K562 (cell line): ENCODE measurements around the gene NUDT1.

Source experiments
- CTCF ChIP-seq, 3 experiments: IDR thresholded peaks in 2 of 3; conservative IDR thresholded peaks in 1 of 3; 2 replicates each; pipeline ENCODE4 v1.5.1; 2011 to 2012; ENCODE audit warnings: low read length in 3 of 3, mild to moderate bottlenecking in 3 of 3, control low read depth in 2 of 3, improper control_type of control experiment in 1 of 3, inconsistent platforms in 1 of 3, low read depth in 1 of 3, mixed read lengths in 1 of 3, moderate library complexity in 1 of 3; ENCODE audit not compliant: insufficient read depth in 2 of 3
- EZH2 ChIP-seq: IDR thresholded peaks from 2 replicates; pipeline ENCODE4 v1.6.1; 2012; ENCODE audit warnings: low read depth, mild to moderate bottlenecking, inconsistent platforms, low read length, borderline replicate concordance
- KDM2B ChIP-seq: fragments of 250-450 bp; sonication (Bioruptor Pico); IDR thresholded peaks from 2 replicates; pipeline ENCODE4 v1.8.0; 2021; ENCODE audit warnings: mild to moderate bottlenecking, moderate library complexity
- NR2C2 ChIP-seq, 2 experiments: fragments of 200-800 bp in 1 of 2; sonication (Bioruptor generic) in 1 of 2; sonication (generic) in 1 of 2; formaldehyde crosslinking in 1 of 2; IDR thresholded peaks; 2 replicates each; pipeline versions ENCODE4 v1.6.1 to v1.8.0; 2016 to 2022; ENCODE audit warnings: mild to moderate bottlenecking in 1 of 2, missing compliant biosample characterization in 1 of 2, missing genetic modification characterization in 1 of 2, missing genetic modification reagents in 1 of 2
- SRF ChIP-seq, 2 experiments: fragments of 250-450, 450-650 bp in 1 of 2; sonication (Bioruptor Pico) in 1 of 2; sonication (generic) in 1 of 2; formaldehyde crosslinking; IDR thresholded peaks; 2 replicates each; pipeline versions ENCODE4 v1.5.0 to v1.5.1; 2020 to 2022; ENCODE audit warnings: mild to moderate bottlenecking in 1 of 2, missing genetic modification reagents in 1 of 2
- TCF7L2 ChIP-seq: fragments of 150-350 bp; IDR thresholded peaks from 2 replicates; pipeline ENCODE4 v1.6.1; 2016; ENCODE audit warnings: low read depth, mild to moderate bottlenecking, low read length, moderate library complexity

DNA sequence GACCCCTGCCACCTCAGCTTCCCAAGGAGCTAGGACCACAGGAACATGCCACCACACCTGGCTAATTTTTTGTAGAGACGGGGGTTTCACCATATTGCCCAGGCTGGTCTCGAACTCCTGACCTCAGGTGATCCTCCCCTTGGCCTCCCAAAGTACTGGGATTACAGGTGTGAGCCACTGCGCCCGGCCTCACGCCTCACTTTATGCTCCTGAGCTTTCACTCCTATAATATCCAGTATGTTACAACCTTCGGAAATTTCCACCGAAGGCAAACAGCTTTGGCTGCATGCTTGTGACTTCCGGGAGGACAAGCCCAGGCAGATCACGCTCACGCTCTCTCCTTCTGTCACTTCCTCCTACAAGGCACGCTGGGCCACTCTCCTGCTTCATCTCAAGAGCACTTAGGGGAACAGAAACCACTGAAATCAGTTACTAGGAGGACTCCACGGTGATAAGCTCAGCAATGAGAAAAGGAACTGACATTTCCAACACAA lies 4.9 kb upstream of the NUDT1 start:
- TF ChIP-seq CTCF (IDR thresholded peaks at IDR 0.05 in 2 of 3, conservative IDR thresholded peaks at IDR 0.05 in 1 of 3; ENCODE audit: insufficient read depth in 2 of 3, low read depth in 1 of 3, low read length in 3 of 3) (no peak), SRF (CRISPR knock-in tag; IDR thresholded peaks at IDR 0.05) (no peak), EZH2 (no peak), TCF7L2 (no peak), KDM2B (no peak), NR2C2 (CRISPR knock-in tag; IDR thresholded peaks at IDR 0.05) (no peak), NR2C2 (tag; IDR thresholded peaks at IDR 0.05) (no peak)
